GM12878 (cell line): Measurements from ENCODE around the gene PHPT1. TPM values are rescaled to one million over a fixed set of nuclear protein-coding genes. Genes with fewer than 3 reads are reported as not detected.
A peak's percentile ranks its signal among the peaks of the same experiment; 100 is the strongest.
"Not testable (repeated sequence)": the region's sequence is repeated elsewhere in the genome, so short reads cannot be mapped to it uniquely, and the experiment has no call there.

Experiments used
- ATAC-seq: fragments of 200-7000 bp; cut with Tn5 transposase; 3 replicates; pipeline ENCODE4 v1.9.1; 2020; ENCODE audit warnings: mild to moderate bottlenecking, moderate library complexity
- BruUV-seq: library from RNA; stranded (reverse); fragments of 400-500 nt; replicated peaks from 2 replicates; lab custom pipeline; 2021; lab: Mats Ljungman, UMichigan
- CTCF ChIA-PET: fragments of 300-600 bp; sonication (Branson Sonifier 250); formaldehyde crosslinking; extraction: SDS; loops from one replicate; lab custom pipeline; 2021; ENCODE audit warnings: inconsistent platforms; lab: Yijun Ruan, JAX
- POLR2A ChIA-PET: fragments of 350-600 bp; formaldehyde crosslinking; extraction: SDS; loops from one replicate; lab custom pipeline; 2021; ENCODE audit warnings: inconsistent platforms; lab: Charles Lee
- RAD21 ChIA-PET: fragments of 300-600 bp; sonication (Branson Sonifier 250); formaldehyde crosslinking; loops from one replicate; lab custom pipeline; 2023; ENCODE audit warnings: antibody characterized with exemption; ENCODE audit not compliant: unreplicated experiment; lab: Charles Lee
- SMC1A ChIA-PET: fragments of 300-600 bp; sonication (Branson Sonifier 250); formaldehyde crosslinking; loops from one replicate; lab custom pipeline; 2023; ENCODE audit not compliant: unreplicated experiment, uncharacterized antibody; lab: Charles Lee
- DNase-seq: peaks from one replicate; pipeline ENCODE4 v3.0.0-alpha.2; 2011; ENCODE audit warnings: low read depth, low spot score
- FAIRE-seq: peaks from 3 replicates; lab custom pipeline; 2011; peaks lifted over from hg19 to GRCh38; lab: Jason Lieb, UNC
- H2AFZ ChIP-seq: 2 replicates; pipeline ENCODE4 v1.6.0; 2011; ENCODE audit warnings: low read depth, low read length, control low read depth; ENCODE audit not compliant: control insufficient read depth
- H3K27ac ChIP-seq: 2 replicates; pipeline ENCODE4 v1.5.1; 2011; ENCODE audit warnings: control low read depth; ENCODE audit not compliant: control insufficient read depth, insufficient read depth
- H3K27me3 ChIP-seq, 2 experiments: replicated peaks in 1 of 2; 2 replicates each; pipeline versions ENCODE4 v1.6.0 to v1.6.1; 2011; ENCODE audit warnings: low read length in 1 of 2; ENCODE audit not compliant: control insufficient read depth in 2 of 2, insufficient read depth in 2 of 2
- H3K36me3 ChIP-seq, 2 experiments: 2 replicates each; pipeline ENCODE4 v1.5.1; 2011; ENCODE audit warnings: low read length in 1 of 2; ENCODE audit not compliant: control insufficient read depth in 2 of 2, insufficient read depth in 2 of 2
- H3K4me1 ChIP-seq: 2 replicates; pipeline ENCODE4 v1.6.1; 2011; ENCODE audit warnings: mild to moderate bottlenecking, low read length, moderate library complexity, mixed read lengths; ENCODE audit not compliant: control insufficient read depth, insufficient read depth
- H3K4me2 ChIP-seq: 2 replicates; pipeline ENCODE4 v1.6.0; 2011; ENCODE audit warnings: control low read depth; ENCODE audit not compliant: control insufficient read depth, insufficient read depth
- H3K4me3 ChIP-seq: fragments of 200-600 bp; sonication (generic); 2 replicates; pipeline ENCODE4 v1.5.1; 2016
- H3K79me2 ChIP-seq: 2 replicates; pipeline ENCODE4 v1.6.0; 2011; ENCODE audit warnings: low read length; ENCODE audit not compliant: control insufficient read depth, insufficient read depth
- H3K9ac ChIP-seq: 2 replicates; pipeline ENCODE4 v1.8.0; 2011; ENCODE audit warnings: low read length, control low read depth, mixed read lengths; ENCODE audit not compliant: control insufficient read depth, insufficient read depth
- H3K9me3 ChIP-seq: replicated peaks from 3 replicates; pipeline ENCODE4 v1.5.1; 2011; ENCODE audit warnings: mild to moderate bottlenecking, low read length; ENCODE audit not compliant: control insufficient read depth, insufficient read depth
- H4K20me1 ChIP-seq: 2 replicates; pipeline ENCODE4 v1.6.0; 2011; ENCODE audit not compliant: control insufficient read depth, insufficient read depth
- NR2C1 ChIP-seq: fragments of 450-650 bp; IDR thresholded peaks from 2 replicates; pipeline ENCODE4 v1.6.1; 2017; ENCODE audit warnings: antibody characterized with exemption, mild to moderate bottlenecking, moderate library complexity
- POLR2A ChIP-seq: IDR thresholded peaks from 2 replicates; pipeline ENCODE4 v1.6.1; 2011; ENCODE audit warnings: low read depth, mild to moderate bottlenecking, low read length
- STAT1 ChIP-seq: fragments of 450-650 bp; conservative IDR thresholded peaks from 2 replicates; pipeline ENCODE4 v1.6.1; 2014; ENCODE audit warnings: antibody characterized with exemption, mild to moderate bottlenecking
- WGBS: methylation state at CpG from one replicate; pipeline ENCODE4 v1.1.6; 2016; ENCODE audit warnings: low lambda C conversion rate; ENCODE audit not compliant: insufficient replicate concordance, insufficient coverage; ENCODE audit errors: missing lambda C conversion rate; 5-methylcytosine and 5-hydroxymethylcytosine counted together
- in situ Hi-C: fragments of 300-500 bp; cut with MboI; formaldehyde crosslinking; loops from 9 replicates; pipeline ENCODE4 v1.14.3; 2018; ENCODE audit warnings: mixed read lengths
- intact Hi-C: fragments of 100-400 bp; cut with micrococcal nuclease; formaldehyde crosslinking; loops from one replicate; pipeline ENCODE4 v1.14.2; 2022; ENCODE audit not compliant: unreplicated experiment
- polyA plus RNA-seq, 11 experiments: library from polyadenylated mRNA; depleted of rRNA in 4 of 11; unstranded in 6 of 11; stranded (reverse) in 5 of 11; fragments of >200 nt; fragmentation: Nextera tagmentation in 4 of 11; fragmentation: Illumina TruSeq in 1 of 11; extraction: Ambion mirVana in 4 of 11; extraction: Trizol in 1 of 11; gene quantifications; 1 replicate in 1 of 11; 2 replicates in 10 of 11; pipeline versions ENCODE4 v1.2.1 to v1.2.3, GENCODE V29; 2011 to 2016; ENCODE audit warnings: inconsistent platforms in 2 of 11, missing spikeins in 2 of 11, low read depth in 1 of 11
- total RNA-seq, 4 experiments: library from RNA; depleted of rRNA in 3 of 4; stranded (reverse); fragments of >200 nt in 3 of 4; fragmentation: Illumina TruSeq in 1 of 4; extraction: Trizol in 1 of 4; gene quantifications; 2 replicates each; pipeline versions ENCODE4 v1.2.1 to v1.2.3, GENCODE V29; 2013 to 2021

PHPT1 gene
- total and polyA plus RNA-seq, 10 of the 15 experiments (the other 5 are each of a cell fraction or from before 2014, with no cell fraction given): 56.2 to 323 (median 140) TPM

GRCh38 chr9:136868644-136869043 is 19.4 kb downstream of the PHPT1 start:
- H3K79me2 ChIP-seq: peaks cover 23% of the 10 kb centered on the region
- DNase-seq (no peak), FAIRE-seq (no peak)
- H3K4me2 ChIP-seq: no peak overlapping the region
- WGBS: 89% methylated on average over 11 of the region's 11 CpGs
- no TSS peak for BruUV-seq
- H3K4me3 ChIP-seq: no peak overlapping the region
- no peaks in the 10 kb centered on the region for H3K27me3 ChIP-seq
- no peaks in the 10 kb centered on the region for H4K20me1 ChIP-seq
- CTCF ChIA-PET: interaction anchor here (0.7 to 0.8 kb wide), 2 partner anchors 12 to 167 kb away, joined by 3 to 4 read pairs; no protein-coding TSS in a partner anchor
- H3K9ac ChIP-seq: no peak overlapping the region
- TF ChIP-seq STAT1: no peak
- 0 out of 2 replicates have a peak, but pooled peaks have one; percentile 14 for TF ChIP-seq POLR2A
- no peak for TF ChIP-seq NR2C1
- TF ChIP-seq, all 136 proteins: peak for 1
- no peak overlapping the region for H3K27ac ChIP-seq
- H2AFZ ChIP-seq: no peak overlapping the region
- H3K36me3 ChIP-seq: peaks cover under 1 to 1% of the 10 kb centered on the region in 2 experiments; a peak in 3 of 4 replicates
- in situ Hi-C loops (no loop called here), intact Hi-C loops (no loop called here)
- POLR2A ChIA-PET: interaction anchor here (0.6 kb wide), 1 partner anchor 17 kb away, joined by 3 read pairs; no protein-coding TSS in a partner anchor
- SMC1A ChIA-PET: interaction anchor here (1.8 kb wide), 1 partner anchor 13 kb away, joined by 9 read pairs; no protein-coding TSS in a partner anchor
- peaks cover 5% of the 10 kb centered on the region for H3K4me1 ChIP-seq
- ATAC-seq: no peak
- H3K9me3 ChIP-seq: peaks cover 5% of the 10 kb centered on the region; the same call in 1 of the 3 replicates
- RAD21 ChIA-PET: interaction anchor here (2.4 kb wide), 1 partner anchor 13 kb away, joined by 8 read pairs; no protein-coding TSS in a partner anchor

- H3K9ac ChIP-seq, intact Hi-C loops, H4K20me1 ChIP-seq, ATAC-seq, H3K27me3 ChIP-seq, in situ Hi-C loops, H3K36me3 ChIP-seq, DNase-seq, BruUV-seq, H3K4me2 ChIP-seq, H3K9me3 ChIP-seq, H3K27ac ChIP-seq, H3K4me3 ChIP-seq, FAIRE-seq, H3K4me1 ChIP-seq, H2AFZ ChIP-seq: not testable (repeated sequence)
- SMC1A ChIA-PET: interaction anchor here (1.8 kb wide), 2 partner anchors 13 to 165 kb away, joined by 6 to 7 read pairs; no protein-coding TSS in a partner anchor
- RAD21 ChIA-PET: interaction anchor here (2.4 kb wide), 1 partner anchor 12 kb away, joined by 8 read pairs; no protein-coding TSS in a partner anchor
- 100% methylated on average over 1 of the region's 2 CpGs for WGBS
- H3K79me2 ChIP-seq: peaks cover 19% of the 10 kb centered on the region
- CTCF ChIA-PET: interaction anchor here (0.9 to 1.3 kb wide), 2 partner anchors 9 to 160 kb away, joined by 3 to 4 read pairs; no protein-coding TSS in a partner anchor
- POLR2A ChIA-PET: interaction anchor here (0.6 to 1.3 kb wide), 2 partner anchors 12 to 15 kb away, joined by 4 to 5 read pairs; no protein-coding TSS in a partner anchor
Observed at GRCh38 chr9:136869611-136870010, 20.4 kb downstream of the PHPT1 start.
